HG03439 (cell line): ENCODE measurements around the gene TNFSF18.
"Not testable (repeated sequence)": the region's sequence is repeated elsewhere in the genome, so short reads cannot be mapped to it uniquely, and the experiment has no call there.

ENCODE experiments used
- ATAC-seq: cut with Tn5 transposase; IDR thresholded peaks from one replicate; pipeline ENCODE4 v1.9.1; 2021; ENCODE audit warnings: mild to moderate bottlenecking, moderate library complexity; ENCODE audit not compliant: unreplicated experiment

TNFSF18 gene

DNA sequence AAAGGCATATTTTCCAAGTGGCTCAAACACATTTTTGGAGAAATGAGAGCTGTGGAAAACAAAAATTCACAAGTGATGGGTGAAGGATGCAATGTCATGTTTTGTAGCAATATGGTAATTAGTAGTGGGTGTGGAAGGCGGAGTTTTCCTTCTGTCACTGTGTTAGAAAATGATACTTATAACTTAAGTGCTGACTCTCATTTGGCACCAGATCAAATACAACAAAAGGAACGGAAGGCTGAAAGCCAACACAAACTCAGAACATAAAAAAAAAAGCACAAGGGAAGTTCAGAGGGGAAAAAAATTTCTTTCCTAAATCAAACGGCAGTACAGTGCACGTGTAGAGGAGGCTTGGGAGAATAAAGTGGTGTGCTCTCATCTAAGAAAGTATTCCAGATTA lies at the start of gene TNFSF18:
TSS of gene TNFSF18 (minus strand) at position 77 of the 400 bp plus-strand sequence. CDS start at position 32, 45 bp downstream.
- ATAC-seq: no peak

DNA sequence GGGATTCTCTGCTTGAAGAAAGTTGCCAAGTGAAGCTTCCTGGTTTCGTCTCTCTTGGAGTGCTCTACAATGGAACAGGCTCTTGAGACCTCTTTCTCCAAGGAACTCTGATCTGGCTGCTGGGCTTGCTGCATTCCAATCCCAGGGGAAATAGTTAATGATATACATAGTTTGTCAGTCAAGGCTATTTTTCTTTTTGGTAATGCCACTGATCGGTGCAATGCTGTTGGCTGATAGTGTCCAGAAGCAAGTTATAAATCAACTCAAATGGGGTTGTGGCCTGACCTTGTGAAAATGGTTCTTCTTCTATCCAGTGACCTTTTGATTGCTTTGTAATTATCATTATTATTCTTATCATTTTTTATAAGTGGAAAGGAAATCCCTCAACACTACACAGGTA lies 48.4 kb upstream of the TNFSF18 start:
- ATAC-seq: no peak

DNA sequence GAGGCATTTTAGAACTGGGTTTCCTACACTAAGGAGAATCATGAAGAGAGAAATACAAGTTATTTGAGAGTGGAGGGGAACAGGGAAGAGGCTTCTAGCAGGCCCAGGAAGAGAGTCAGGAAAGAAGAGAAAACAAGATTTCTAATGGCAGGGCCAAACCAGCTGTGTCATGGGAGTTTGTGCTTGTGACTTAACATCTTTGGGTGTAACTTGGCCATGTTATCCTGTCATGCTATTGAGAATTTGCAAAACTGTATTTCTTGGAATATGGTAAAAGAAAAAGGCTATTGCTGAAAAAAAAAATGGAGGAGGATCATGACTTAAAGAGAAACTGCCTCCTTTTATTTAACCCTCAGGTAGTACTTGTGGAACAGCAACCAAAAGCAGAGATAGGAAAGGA lies 47.4 kb upstream of the TNFSF18 start:
- ATAC-seq: no peak

DNA sequence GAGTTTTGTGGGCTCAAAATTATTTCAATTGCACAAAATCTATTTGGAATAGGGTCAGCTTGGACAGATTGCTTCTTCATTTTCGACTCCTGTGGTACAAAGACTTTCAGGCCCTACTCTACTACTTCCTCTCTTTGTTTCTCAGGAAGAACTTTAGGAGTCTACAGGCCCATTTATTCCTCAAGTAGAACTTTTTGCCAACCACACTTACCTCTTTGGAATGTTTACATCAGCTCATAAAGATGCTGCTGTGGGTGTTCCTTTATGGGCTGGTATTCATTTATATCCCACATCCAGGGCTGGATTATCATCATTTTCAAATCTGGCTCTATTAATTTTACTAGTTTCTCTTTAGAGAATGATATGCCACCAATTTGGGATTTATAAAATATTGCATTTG lies 46.3 kb upstream of the TNFSF18 start:
- no peak for ATAC-seq

GRCh38 chr1:173095632-173096031 lies 44.9 kb upstream of the TNFSF18 start:
- no peak for ATAC-seq

GRCh38 chr1:173094541-173094940 lies 43.8 kb upstream of the TNFSF18 start:
- ATAC-seq: no peak

DNA sequence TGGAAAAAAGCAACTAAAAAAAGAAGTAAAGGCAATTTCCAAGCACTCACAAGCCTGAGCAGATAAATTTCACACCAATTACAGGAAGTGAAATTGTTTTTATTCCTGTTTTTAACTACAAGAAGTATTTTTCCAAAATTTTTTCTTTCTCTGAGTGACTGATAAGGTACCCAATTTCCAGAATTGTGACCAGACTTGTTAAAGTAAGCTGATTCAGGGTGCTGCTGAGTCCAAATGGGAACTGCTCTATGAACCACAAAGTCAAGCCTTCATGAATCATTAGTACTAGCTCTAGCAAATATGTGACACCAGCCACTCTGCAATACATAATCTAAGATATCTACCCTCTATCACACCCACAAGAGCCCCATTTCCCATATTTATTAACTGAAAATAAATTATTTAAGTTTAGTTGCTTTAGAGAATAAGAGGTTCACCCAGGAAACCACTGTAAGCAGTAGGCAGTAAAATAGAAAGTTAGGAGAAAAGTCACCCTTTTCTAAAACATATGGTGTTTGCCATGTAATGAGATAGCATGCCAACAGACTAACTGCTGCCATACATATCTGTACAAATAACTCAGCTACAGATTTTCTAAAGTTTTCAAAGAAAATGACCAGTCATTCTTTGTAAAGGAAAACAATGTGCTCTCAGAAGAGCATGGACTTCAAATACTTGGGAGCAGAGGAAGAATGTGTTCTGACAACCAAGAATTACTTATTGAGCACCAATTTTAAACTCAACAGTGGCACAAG lies 43.1 kb upstream of the TNFSF18 start:
- no peak for ATAC-seq

DNA sequence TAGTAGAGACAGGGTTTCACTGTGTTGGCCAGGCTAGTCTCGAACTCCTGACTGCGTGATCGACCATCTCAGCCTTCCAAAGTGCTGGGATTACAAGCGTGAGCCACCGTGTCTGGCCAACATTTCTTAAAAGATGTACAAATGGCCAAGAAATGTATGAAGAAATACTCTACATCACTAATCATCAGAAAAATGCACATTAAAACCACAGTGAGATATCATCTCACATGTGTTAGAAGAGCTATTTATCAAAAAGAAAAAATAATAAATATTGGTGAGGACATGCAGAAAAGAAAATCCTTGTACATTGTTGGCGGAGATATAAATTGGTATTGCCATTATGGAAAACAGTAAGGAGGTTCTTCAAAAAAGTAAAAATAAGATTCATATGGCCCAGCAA lies 33.6 kb upstream of the TNFSF18 start:
- no peak for ATAC-seq

DNA sequence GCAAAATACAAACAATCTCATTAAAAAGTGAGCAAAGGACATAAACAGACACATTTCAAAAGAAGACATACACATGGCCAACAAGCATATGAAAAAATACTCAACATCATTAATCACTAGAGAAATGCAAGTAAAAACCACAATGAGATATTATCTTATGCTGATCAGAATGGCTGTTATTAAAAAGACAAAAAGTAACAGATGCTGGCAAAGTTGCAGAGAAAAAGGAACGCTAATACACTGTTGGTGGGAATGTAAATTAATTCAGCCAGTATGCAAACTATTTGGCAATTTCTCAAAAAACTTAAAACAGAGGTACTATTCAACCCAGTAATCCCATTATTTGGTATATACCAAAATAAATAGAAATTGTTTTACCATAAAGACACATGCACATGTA lies 32.2 kb upstream of the TNFSF18 start:
- ATAC-seq: no peak

GRCh38 chr1:173074217-173074616 lies 23.5 kb upstream of the TNFSF18 start:
- not testable (repeated sequence) for ATAC-seq

- no peak for ATAC-seq
Observed at GRCh38 chr1:173064011-173064410, 13.3 kb upstream of the TNFSF18 start.

DNA sequence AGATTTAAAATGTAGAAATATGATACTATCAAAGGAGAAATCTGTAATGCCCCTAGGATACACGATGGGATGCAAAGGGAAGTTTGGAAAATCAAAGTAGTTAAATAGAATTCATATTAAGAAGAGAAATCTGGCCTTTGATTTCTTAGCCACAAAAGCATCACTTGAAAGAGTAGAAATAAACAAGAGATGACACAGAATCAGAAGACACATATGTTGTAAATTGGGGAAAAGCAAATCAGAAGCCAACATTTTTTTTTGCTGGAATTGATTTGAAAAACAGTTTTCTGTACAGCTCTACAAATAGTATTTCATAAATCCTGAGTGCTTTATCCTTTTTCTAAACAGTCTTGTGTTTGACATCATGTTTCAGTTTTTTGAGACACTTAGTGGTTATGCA lies 12.4 kb upstream of the TNFSF18 start:
- ATAC-seq: no peak

DNA sequence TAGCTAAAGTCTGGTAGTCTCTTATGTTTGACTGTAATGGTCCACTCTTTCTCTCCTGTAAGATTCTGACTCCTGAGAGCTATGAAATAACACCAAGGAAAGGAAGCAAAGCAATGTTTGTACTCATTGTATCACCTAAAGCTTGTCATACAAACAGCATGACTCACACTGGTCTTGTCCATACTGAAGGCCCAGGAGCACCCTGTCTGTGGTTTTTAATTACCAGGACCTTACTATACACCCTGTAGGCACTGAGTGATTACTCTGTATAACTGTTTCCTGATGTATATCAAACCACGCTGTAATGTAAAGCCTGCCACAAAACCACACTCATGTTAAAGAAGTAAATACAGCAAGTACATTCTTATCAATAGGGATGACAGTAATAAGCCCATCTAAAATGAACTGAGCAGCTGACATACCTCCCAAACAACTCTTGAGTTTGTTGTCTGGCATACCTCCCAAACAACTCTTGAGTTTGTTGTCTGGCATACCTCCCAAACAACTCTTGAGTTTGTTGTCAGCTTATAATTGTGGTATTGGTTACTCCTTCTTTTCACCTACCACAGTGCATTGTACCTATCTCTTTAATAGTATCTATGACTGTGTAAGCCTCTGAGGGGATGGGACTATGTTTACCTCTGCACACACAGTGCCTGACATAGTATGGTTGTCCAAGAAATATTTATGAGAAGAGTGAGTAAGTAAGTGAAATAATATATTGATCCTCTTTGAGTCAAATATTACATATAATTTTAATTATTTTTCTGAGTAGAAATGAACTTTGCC lies 11.6 kb upstream of the TNFSF18 start:
- no peak for ATAC-seq

- ATAC-seq: no peak
Observed at GRCh38 chr1:173058556-173058955, 7.8 kb upstream of the TNFSF18 start.

DNA sequence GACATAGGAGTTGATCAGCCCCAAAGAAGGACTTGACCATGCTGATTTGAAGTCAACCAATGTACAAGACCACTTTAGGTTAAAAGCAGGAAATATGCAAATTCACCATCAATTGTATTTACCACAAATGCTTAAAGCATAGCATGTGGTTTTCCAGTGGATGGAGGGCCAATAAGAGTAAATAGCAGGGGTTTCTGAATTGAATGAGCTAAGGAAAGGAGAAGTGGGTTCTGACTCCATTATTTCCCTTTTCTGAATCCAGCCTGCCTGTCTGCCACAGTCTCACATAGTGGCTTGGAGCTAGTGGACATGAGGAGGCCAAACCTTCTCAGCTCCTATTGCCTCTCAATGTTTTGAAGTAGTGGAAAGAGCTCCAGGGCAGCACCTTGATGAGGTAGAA lies 7.2 kb upstream of the TNFSF18 start:
- no peak for ATAC-seq

DNA sequence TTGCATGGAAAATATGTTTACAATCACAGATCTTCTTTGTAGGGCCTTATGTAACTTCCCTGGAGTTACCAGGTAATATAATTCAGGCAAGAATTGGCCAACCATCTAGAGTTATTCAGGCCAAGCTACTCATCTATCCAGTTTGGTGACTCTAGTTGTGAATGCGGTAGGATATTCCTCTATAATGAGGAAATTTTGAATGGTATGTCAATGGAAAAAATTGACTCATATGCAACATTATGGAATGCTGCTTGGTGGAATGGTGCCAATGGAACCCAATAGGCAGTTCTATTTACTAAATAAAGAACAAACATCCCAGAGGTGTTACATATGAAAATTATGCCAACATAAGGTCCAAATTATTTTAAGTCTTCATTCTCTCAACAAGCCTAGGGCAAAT lies 5.6 kb upstream of the TNFSF18 start:
- ATAC-seq: no peak

DNA sequence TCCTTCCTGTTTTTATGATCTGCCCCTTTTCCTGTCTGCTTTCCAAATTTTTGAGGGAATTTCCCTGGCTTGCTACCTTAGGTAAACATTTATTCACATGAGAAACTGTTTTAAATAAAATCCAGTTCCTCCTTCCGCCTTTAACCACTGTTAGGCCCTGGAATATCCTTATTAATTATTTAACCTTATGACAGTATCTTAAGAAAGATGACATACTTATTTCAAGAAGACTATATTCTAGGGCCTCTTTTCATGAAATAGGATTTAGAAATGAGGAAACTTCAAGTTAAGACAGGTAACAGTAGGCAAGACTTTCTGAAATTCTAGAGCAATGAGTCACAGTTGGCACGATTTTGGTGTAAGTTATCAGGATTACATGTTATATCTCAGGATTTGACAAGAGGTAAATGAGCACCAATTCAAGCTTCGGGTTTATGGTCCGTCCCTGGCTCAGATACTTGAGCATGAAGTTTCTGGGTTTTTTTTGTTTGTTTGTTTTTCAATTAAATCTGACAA lies 2.0 kb upstream of the TNFSF18 start:
- ATAC-seq: no peak

GRCh38 chr1:173049322-173049633 lies 1.5 kb downstream of the TNFSF18 start:
- no peak for ATAC-seq

- no peak for ATAC-seq
Observed at GRCh38 chr1:173048621-173049321, 2.0 kb downstream of the TNFSF18 start.

DNA sequence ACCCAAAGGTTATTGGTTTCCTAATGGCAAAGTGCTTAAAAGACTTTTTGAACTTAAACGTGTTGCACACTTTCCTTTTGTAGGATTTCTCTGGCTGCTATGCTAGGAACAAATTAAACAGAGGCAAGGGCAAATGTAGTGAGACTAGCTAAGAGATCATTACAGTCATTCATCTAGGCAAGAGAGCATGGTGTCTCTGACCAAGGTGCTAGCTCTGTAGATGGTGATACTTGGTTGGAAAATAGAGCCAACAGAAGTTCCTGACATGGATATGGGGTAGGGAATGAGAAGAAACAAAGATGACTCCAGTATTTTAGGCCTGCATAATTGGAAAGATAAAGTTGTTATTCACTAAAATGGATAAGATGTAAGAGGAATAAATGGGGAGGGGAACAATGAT lies 6.1 kb downstream of the TNFSF18 start:
- no peak for ATAC-seq

GRCh38 chr1:173043253-173043652 lies 7.5 kb downstream of the TNFSF18 start:
- no peak for ATAC-seq

- no peak for ATAC-seq
Observed at GRCh38 chr1:173042806-173043205, 7.9 kb downstream of the TNFSF18 start.
